KMS-11 (cell line): Measurements from ENCODE around the gene NRG3.

ENCODE experiments used
- H2AFZ ChIP-seq: fragments of 200-600 bp; sonication (generic); 2 replicates; pipeline ENCODE4 v1.6.1; 2016; ENCODE audit warnings: antibody characterized with exemption, mixed run types, low read depth
- H3K27ac ChIP-seq: fragments of 200-600 bp; sonication (generic); 2 replicates; pipeline ENCODE4 v1.6.1; 2016; ENCODE audit warnings: mild to moderate bottlenecking, mixed run types
- H3K27me3 ChIP-seq: fragments of 200-600 bp; sonication (generic); 2 replicates; pipeline ENCODE4 v1.6.1; 2017; ENCODE audit warnings: mild to moderate bottlenecking, low read depth, mixed run types, moderate library complexity; ENCODE audit not compliant: insufficient read depth
- H3K36me3 ChIP-seq: fragments of 200-600 bp; sonication (generic); 2 replicates; pipeline ENCODE4 v1.6.1; 2017; ENCODE audit warnings: mild to moderate bottlenecking, mixed run types; ENCODE audit not compliant: insufficient read depth
- H3K4me1 ChIP-seq: fragments of 200-600 bp; sonication (generic); 2 replicates; pipeline ENCODE4 v1.6.1; 2016; ENCODE audit warnings: mild to moderate bottlenecking, low read depth, mixed run types; ENCODE audit not compliant: poor library complexity, severe bottlenecking
- H3K4me2 ChIP-seq: fragments of 200-600 bp; sonication (generic); 2 replicates; pipeline ENCODE4 v1.7.0; 2016; ENCODE audit warnings: mild to moderate bottlenecking, mixed run types
- H3K4me3 ChIP-seq: fragments of 200-600 bp; sonication (generic); IDR thresholded peaks from 2 replicates; pipeline ENCODE4 v1.6.1; 2017; ENCODE audit warnings: low read depth, low read length, mixed read lengths; ENCODE audit not compliant: insufficient read depth
- H3K79me2 ChIP-seq: fragments of 200-600 bp; sonication (generic); 2 replicates; pipeline ENCODE4 v1.6.1; 2016; ENCODE audit warnings: low read depth, mixed run types; ENCODE audit not compliant: insufficient read depth
- H3K9ac ChIP-seq: fragments of 200-600 bp; sonication (generic); 2 replicates; pipeline ENCODE4 v1.6.1; 2016; ENCODE audit warnings: mild to moderate bottlenecking, mixed run types
- H4K20me1 ChIP-seq: fragments of 200-600 bp; sonication (generic); 2 replicates; pipeline ENCODE4 v1.6.1; 2016; ENCODE audit warnings: mild to moderate bottlenecking, mixed run types; ENCODE audit not compliant: insufficient read depth
- CTCF ChIP-seq: fragments of 200-600 bp; sonication (generic); conservative IDR thresholded peaks from 2 replicates; pipeline ENCODE4 v1.6.1; 2017; ENCODE audit warnings: low read depth, mild to moderate bottlenecking, antibody characterized with exemption, low read length, moderate library complexity, mixed read lengths

NRG3 gene

GRCh38 chr10:82245157-82245556, 370.2 kb downstream of the NRG3 start:
- Histone ChIP-seq H3K79me2 (no peaks in the 10 kb centered on the region), H3K4me1 (no peaks in the 10 kb centered on the region), H3K4me2 (no peak overlapping the region), H3K27ac (no peak overlapping the region), H3K4me3 (no peak overlapping the region), H2AFZ (no peak overlapping the region), H3K9ac (no peak overlapping the region), H4K20me1 (no peaks in the 10 kb centered on the region), H3K27me3 (no peaks in the 10 kb centered on the region), H3K36me3 (no peaks in the 10 kb centered on the region)
- no peak for TF ChIP-seq CTCF

GRCh38 chr10:82245906-82246560, 371.0 kb downstream of the NRG3 start:
- Histone ChIP-seq H3K4me3 (no peak overlapping the region), H3K36me3 (no peaks in the 10 kb centered on the region), H3K9ac (no peak overlapping the region), H3K4me2 (no peak overlapping the region), H2AFZ (no peak overlapping the region), H3K27ac (no peak overlapping the region), H4K20me1 (no peaks in the 10 kb centered on the region), H3K79me2 (no peaks in the 10 kb centered on the region), H3K4me1 (no peaks in the 10 kb centered on the region), H3K27me3 (no peaks in the 10 kb centered on the region)
- TF ChIP-seq CTCF = no peak

GRCh38 chr10:82249141-82249540, 374.1 kb downstream of the NRG3 start:
- Histone ChIP-seq H3K79me2 (no peaks in the 10 kb centered on the region), H3K36me3 (no peaks in the 10 kb centered on the region), H3K4me2 (no peak overlapping the region), H4K20me1 (no peaks in the 10 kb centered on the region), H2AFZ (no peak overlapping the region), H3K27ac (no peak overlapping the region), H3K4me1 (peaks cover 9% of the 10 kb centered on the region), H3K4me3 (no peak overlapping the region), H3K27me3 (no peaks in the 10 kb centered on the region), H3K9ac (no peak overlapping the region)
- no peak for TF ChIP-seq CTCF

- Histone ChIP-seq H3K79me2 (no peaks in the 10 kb centered on the region), H4K20me1 (no peaks in the 10 kb centered on the region), H3K4me1 (peaks cover 9% of the 10 kb centered on the region), H3K4me2 (no peak overlapping the region), H3K4me3 (no peak overlapping the region), H3K36me3 (no peaks in the 10 kb centered on the region), H3K27me3 (no peaks in the 10 kb centered on the region), H3K9ac (no peak overlapping the region), H2AFZ (no peak overlapping the region), H3K27ac (no peak overlapping the region)
- no peak for TF ChIP-seq CTCF
These were observed 376.4 kb downstream of the NRG3 start for GRCh38 chr10:82251222-82251906.
